SKM-1 (cell line): ENCODE results near the gene SLC24A4.

Experiments used
- DNase-seq: peaks from one replicate; lab custom pipeline; 2025; ENCODE audit not compliant: unreplicated experiment; lab: John Stamatoyannopoulos, UW

The SLC24A4 gene

GRCh38 chr14:92538412-92538985, 215.5 kb downstream of the SLC24A4 start:
- DNase-seq: no peak

DNA sequence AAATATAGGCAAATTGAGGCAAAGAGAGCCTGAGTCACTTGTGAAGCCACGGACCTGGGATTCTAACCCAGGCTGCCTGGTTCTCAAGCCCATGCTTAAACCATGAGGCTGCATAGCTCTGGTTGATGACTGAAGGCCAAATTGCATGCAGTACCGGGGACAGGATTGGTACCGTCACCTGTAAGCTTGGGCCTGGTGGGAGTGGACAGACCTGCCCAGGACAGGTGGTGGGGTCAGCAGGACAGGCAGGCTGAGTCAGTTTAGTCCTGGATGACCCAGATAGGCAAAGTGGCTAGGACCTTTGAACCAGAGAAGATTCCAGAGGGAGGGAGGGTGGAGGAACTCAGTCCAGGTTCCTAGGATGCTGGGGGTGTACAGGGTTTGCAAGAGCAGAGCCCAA, 216.5 kb downstream of the SLC24A4 start:
- no peak for DNase-seq

DNA sequence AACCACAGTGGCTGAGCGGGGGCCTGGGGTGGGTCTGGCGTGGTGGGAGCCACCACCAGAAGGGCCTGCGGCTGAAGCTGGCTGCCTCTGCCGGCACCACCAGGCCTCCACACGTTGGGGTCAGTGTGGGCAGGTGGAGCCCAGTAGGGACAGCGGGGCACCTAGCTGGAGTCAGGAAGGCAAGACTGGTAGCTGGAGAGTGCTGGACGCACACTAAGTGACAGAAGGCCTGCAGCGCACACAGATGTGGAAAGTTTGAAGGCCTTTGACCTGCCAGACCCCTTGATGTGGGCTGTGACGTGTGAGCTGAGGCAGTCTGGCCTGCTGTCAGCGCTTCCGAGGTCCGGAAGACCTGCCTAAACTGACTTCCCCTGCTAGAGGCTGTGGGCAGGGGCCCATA, 216.9 kb downstream of the SLC24A4 start:
- no peak for DNase-seq

DNA sequence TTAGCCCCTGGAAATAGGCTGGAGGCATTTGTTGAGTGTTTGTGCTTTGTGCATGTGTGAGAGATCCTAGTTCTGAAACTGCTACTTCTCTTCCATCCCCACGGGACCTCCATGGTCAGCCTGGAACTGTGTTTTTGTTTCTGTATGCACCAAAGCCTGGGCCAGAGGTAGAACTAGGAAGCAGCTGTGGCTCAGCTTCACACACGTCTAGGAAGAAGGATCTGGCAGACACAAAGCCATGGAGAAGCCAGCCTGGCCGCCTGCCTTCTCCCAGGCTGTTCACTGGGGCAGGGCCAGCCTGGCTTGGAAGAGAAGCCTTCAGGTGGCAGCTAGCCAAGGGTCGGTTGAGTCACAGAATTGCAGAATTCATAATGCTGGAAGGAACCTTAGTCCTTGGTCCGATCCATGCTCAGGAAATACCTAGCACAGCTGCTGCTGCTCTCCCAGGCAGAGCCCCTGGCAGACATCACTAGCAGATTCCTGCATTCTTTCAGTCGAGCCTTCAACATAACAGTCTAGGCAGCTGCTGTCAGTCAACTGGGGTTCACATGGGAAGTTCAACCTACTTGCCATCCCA, 217.6 kb downstream of the SLC24A4 start:
- DNase-seq: no peak

GRCh38 chr14:92542766-92543554, 220.0 kb downstream of the SLC24A4 start:
- DNase-seq: no peak

DNA sequence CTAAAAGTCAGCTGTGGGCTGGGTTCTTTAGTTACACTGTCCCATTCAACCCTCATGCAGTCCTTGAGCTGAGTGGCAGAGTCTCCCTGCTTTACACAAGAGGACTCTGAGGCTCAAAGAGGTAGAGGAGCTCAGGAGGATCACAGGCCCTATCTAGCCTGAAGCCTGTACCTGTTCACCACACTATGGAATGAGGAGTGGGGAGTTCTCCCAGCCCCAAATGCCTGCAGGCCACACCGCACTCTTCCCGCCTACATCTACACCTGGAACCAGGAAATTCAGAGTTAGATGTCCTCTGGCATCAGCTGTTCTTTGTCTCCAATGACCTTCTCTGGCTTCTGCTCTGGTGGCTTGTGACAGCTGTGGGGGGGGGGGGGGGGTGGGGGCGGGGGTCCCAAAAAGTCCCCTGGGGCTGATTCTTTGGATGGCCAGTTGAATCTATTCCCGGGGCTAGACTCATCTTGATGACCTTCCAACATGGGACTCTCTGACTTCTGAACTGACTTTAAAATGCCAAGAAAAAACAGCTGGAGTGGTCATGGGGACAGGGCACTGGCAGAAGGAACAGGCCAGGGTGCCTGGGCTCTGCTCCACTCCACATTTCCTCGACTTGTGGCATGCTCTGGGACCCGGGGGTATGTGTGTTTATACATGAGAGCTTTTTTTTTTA, 221.2 kb downstream of the SLC24A4 start:
- no peak for DNase-seq

DNA sequence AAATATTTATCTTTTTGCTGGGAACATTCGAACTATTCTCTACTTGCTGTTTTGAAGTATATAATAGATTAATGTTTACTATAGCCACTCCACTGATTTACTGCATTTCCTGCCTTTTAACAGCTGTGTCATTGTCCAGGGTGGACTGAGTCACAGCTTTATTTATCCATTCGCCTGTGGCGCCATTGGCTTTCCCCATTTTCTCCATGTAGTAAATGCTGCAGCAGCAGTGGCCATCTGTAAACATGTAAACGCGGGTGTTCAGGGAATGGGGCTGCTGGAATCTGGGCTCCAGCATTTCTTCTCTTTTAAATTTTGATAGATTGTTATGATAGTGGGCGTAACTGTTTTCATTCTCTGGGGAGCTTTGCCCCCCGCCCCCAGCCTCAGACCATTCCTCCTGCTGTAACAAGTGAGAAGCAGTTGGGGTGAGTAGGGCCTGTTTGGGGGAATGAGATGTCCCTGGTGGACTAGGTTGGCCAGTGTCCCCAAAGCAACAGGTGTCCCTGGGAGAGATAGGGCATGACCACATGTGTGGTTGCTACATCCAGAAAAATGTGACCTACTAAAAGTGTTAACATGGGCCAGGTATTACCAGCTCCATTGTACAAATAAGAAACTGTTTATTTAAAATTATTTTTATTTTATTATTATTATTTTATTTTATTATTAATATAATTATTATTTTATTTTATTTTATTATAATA, 223.5 kb downstream of the SLC24A4 start:
- DNase-seq: no peak

DNA sequence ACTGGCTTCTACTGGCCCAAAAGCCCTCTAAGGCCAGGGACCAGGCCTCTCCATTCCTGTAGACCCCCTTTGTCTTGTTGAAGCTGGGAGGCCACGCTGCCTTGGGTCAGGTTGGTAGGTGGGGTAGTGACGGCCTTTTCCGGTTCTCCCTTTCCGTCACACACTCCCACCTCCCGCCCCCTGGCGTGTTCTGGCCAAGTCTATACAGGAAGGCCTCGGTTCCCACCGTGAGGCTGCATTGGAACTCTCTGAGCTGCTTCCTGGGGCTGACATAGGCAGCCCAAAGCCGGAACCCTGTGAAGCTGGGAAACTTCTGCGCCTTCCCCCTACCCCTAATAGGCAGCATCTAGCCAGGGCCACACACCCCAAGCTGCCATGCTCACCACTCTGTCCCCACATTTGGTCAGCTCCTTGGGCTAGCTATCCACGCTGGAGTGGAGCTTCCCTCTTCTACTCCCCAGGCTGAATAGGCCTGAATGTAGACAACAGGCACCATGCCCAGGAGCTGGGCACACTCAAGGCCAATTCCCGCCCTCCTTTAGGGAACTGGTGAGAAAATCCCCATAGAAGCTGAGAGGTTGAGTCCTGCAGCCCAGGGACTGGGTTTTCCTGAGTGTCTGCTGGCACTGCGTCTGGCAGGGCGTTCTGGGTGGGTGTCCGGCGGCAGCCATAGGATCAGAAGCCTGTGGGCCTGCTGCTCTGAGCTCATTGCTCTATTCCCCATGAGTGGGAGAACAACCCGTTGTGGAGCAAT, 226.3 kb downstream of the SLC24A4 start:
- DNase-seq: no peak

GRCh38 chr14:92549859-92550230, 226.9 kb downstream of the SLC24A4 start:
- DNase-seq: no peak
